BJ (cell line): ENCODE results near the gene SPAST. TPM values are rescaled to one million over a fixed set of nuclear protein-coding genes. Genes with fewer than 3 reads are reported as not detected.
"Not testable (repeated sequence)": the region's sequence is repeated elsewhere in the genome, so short reads cannot be mapped to it uniquely, and the experiment has no call there.

Experiments
- CTCF ChIA-PET: fragments of 350-600 bp; formaldehyde crosslinking; extraction: SDS; loops from one replicate; lab custom pipeline; 2021; ENCODE audit warnings: antibody characterized with exemption, inconsistent platforms; lab: Yijun Ruan, JAX
- POLR2A ChIA-PET: fragments of 300-600 bp; sonication (Branson Sonifier 250); formaldehyde crosslinking; extraction: SDS; loops from one replicate; lab custom pipeline; 2021; ENCODE audit warnings: antibody characterized with exemption; lab: Charles Lee
- DNase-seq: peaks from one replicate; pipeline ENCODE4 v3.0.0-alpha.2; 2011; ENCODE audit warnings: low read depth
- H3K27me3 ChIP-seq: 2 replicates; pipeline ENCODE4 v1.6.0; 2011; ENCODE audit warnings: low read length; ENCODE audit not compliant: control insufficient read depth, insufficient read depth
- H3K36me3 ChIP-seq: 2 replicates; pipeline ENCODE4 v1.5.1; 2011; ENCODE audit warnings: low read length; ENCODE audit not compliant: control insufficient read depth, insufficient read depth
- H3K4me3 ChIP-seq: 2 replicates; pipeline ENCODE4 v1.5.1; 2011; ENCODE audit warnings: low read depth, mild to moderate bottlenecking, control low read depth, low read length
- polyA plus RNA-seq: library from polyadenylated mRNA; depleted of rRNA; stranded (reverse); fragments of >200 nt; gene quantifications from 2 replicates; pipeline ENCODE4 v1.2.3, GENCODE V29; 2011
- TF ChIP-seq, protein P1 (sequence below): IDR thresholded peaks from 2 replicates; pipeline ENCODE4 v1.5.1; 2011; ENCODE audit warnings: low read depth, mild to moderate bottlenecking, control low read depth, inconsistent platforms, low read length, moderate library complexity; ENCODE audit not compliant: insufficient read depth

SPAST gene
- polyA plus RNA-seq, 1 experiment = 4.5 TPM

DNA sequence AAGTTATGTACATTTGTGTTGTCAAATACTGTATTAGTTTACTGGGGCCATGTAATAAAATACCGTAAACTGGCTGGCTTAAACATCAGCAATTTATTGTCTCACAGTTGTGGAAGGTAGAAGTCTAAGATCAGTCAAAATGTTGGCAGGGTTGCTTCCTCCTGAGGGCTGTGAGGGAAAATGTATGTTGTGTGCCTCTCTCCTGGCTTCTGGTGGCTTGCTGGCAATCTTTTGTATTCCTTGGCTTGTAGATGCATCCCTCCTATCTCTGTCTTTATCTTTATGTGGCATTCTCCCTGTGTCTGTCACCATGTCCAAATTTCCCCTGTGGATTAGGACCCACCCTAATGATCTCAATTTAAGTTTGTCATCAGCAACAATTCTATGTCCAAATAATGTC, 65.3 kb downstream of the SPAST start:
- no peak for DNase-seq
- POLR2A ChIA-PET = no interaction called here
- CTCF ChIA-PET = no interaction called here

GRCh38 chr2:32129086-32129485, 65.7 kb downstream of the SPAST start:
- no peaks in the 10 kb centered on the region for H3K27me3 ChIP-seq
- POLR2A ChIA-PET = no interaction called here
- DNase-seq = no peak
- no peak overlapping the region for H3K4me3 ChIP-seq
- TF ChIP-seq, protein P1, sequence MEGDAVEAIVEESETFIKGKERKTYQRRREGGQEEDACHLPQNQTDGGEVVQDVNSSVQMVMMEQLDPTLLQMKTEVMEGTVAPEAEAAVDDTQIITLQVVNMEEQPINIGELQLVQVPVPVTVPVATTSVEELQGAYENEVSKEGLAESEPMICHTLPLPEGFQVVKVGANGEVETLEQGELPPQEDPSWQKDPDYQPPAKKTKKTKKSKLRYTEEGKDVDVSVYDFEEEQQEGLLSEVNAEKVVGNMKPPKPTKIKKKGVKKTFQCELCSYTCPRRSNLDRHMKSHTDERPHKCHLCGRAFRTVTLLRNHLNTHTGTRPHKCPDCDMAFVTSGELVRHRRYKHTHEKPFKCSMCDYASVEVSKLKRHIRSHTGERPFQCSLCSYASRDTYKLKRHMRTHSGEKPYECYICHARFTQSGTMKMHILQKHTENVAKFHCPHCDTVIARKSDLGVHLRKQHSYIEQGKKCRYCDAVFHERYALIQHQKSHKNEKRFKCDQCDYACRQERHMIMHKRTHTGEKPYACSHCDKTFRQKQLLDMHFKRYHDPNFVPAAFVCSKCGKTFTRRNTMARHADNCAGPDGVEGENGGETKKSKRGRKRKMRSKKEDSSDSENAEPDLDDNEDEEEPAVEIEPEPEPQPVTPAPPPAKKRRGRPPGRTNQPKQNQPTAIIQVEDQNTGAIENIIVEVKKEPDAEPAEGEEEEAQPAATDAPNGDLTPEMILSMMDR = no peak
- no peaks in the 10 kb centered on the region; the same call in none of the 2 replicates for H3K36me3 ChIP-seq
- CTCF ChIA-PET = no interaction called here

More for the DNA sequence above, 65.3 kb downstream of the SPAST start:
- TF ChIP-seq, protein P1 = no peak
- no peaks in the 10 kb centered on the region; the same call in none of the 2 replicates for H3K36me3 ChIP-seq
- no peak overlapping the region for H3K4me3 ChIP-seq
- no peaks in the 10 kb centered on the region for H3K27me3 ChIP-seq

DNA sequence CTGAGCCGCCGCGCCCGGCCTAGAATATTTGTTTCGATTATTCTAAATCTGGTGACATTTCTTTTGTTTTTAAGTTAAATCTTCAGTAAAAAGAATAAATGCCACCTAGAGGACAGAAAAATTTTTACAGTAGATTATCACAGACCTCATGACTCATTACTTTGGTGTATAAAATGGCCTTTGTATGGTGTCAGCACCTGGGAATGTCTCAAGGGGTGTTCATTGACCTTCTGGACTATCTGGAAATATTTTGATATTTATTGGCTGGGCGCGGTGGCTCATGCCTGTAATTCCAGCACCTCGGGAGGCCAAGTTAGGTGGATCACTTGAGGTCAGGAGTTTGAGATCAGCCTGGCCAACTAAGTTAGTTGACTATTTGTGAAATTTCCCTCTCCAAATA, 72.1 kb downstream of the SPAST start:
- no peaks in the 10 kb centered on the region for H3K27me3 ChIP-seq
- TF ChIP-seq, protein P1 = peak; percentile 33; the same call in 1 of the 2 replicates
- ChIA-PET POLR2A (interaction anchor here (0.6 kb wide), 1 partner anchor 215 kb away, joined by 4 read pairs; no protein-coding TSS in a partner anchor), CTCF (interaction anchor here (1.3 kb wide), 1 partner anchor 9 kb away, joined by 4 read pairs; no protein-coding TSS in a partner anchor)
- H3K4me3 ChIP-seq = no peak overlapping the region
- peak; percentile 74 for DNase-seq
- H3K36me3 ChIP-seq = no peaks in the 10 kb centered on the region; the same call in 1 of the 2 replicates

GRCh38 chr2:32136097-32136496, 72.7 kb downstream of the SPAST start:
- ChIA-PET POLR2A (interaction anchor here (0.6 kb wide), 1 partner anchor 215 kb away, joined by 4 read pairs; no protein-coding TSS in a partner anchor), CTCF (interaction anchor here (1.0 to 1.3 kb wide), 2 partner anchors 9 to 10 kb away, joined by 4 to 6 read pairs; no protein-coding TSS in a partner anchor)
- peak; percentile 31 for DNase-seq

GRCh38 chr2:32151544-32151943, 88.2 kb downstream of the SPAST start:
- DNase-seq, H3K4me3 ChIP-seq, H3K36me3 ChIP-seq, CTCF ChIA-PET, H3K27me3 ChIP-seq, POLR2A ChIA-PET: not testable (repeated sequence)

More at GRCh38 chr2:32136097-32136496, 72.7 kb downstream of the SPAST start:
- Histone ChIP-seq H3K36me3 (no peaks in the 10 kb centered on the region; the same call in 1 of the 2 replicates), H3K4me3 (no peak overlapping the region), H3K27me3 (no peaks in the 10 kb centered on the region)
- TF ChIP-seq, protein P1 = no peak

DNA sequence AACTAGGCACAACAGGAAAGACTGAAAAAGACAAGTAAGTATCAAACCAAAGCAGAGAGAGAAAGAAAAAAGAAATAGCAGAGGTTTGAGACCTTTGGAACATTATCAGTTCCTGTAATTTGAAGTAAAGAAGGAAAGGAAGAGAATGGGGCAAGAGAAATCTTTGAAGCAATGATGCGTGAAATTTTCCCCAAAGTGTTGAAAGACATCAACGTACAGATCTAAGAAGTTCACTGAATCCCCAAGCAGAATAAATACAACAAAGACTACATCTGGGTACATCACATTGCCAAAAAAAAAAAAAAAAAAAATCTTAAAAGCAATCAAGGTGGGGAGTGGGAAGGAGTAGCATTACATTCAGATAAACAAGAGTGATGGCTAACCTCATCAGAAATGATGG, 96.3 kb downstream of the SPAST start:
- H3K36me3 ChIP-seq = no peaks in the 10 kb centered on the region
- H3K4me3 ChIP-seq = no peak overlapping the region
- no peak for DNase-seq
- TF ChIP-seq, protein P1 = no peak
- ChIA-PET POLR2A (no interaction called here), CTCF (no interaction called here)
- no peaks in the 10 kb centered on the region for H3K27me3 ChIP-seq
